GM12878 (cell line): ENCODE results near the gene PPP1R26. TPM values are rescaled to one million over a fixed set of nuclear protein-coding genes. Genes with fewer than 3 reads are reported as not detected.

Source experiments
- ATAC-seq: fragments of 200-7000 bp; cut with Tn5 transposase; 3 replicates; pipeline ENCODE4 v1.9.1; 2020; ENCODE audit warnings: mild to moderate bottlenecking, moderate library complexity
- BruUV-seq: library from RNA; stranded (reverse); fragments of 400-500 nt; replicated peaks from 2 replicates; lab custom pipeline; 2021; lab: Mats Ljungman, UMichigan
- CTCF ChIA-PET: fragments of 300-600 bp; sonication (Branson Sonifier 250); formaldehyde crosslinking; extraction: SDS; loops from one replicate; lab custom pipeline; 2021; ENCODE audit warnings: inconsistent platforms; lab: Yijun Ruan, JAX
- POLR2A ChIA-PET: fragments of 350-600 bp; formaldehyde crosslinking; extraction: SDS; loops from one replicate; lab custom pipeline; 2021; ENCODE audit warnings: inconsistent platforms; lab: Charles Lee
- RAD21 ChIA-PET: fragments of 300-600 bp; sonication (Branson Sonifier 250); formaldehyde crosslinking; loops from one replicate; lab custom pipeline; 2023; ENCODE audit warnings: antibody characterized with exemption; ENCODE audit not compliant: unreplicated experiment; lab: Charles Lee
- SMC1A ChIA-PET: fragments of 300-600 bp; sonication (Branson Sonifier 250); formaldehyde crosslinking; loops from one replicate; lab custom pipeline; 2023; ENCODE audit not compliant: unreplicated experiment, uncharacterized antibody; lab: Charles Lee
- DNase-seq: peaks from one replicate; pipeline ENCODE4 v3.0.0-alpha.2; 2011; ENCODE audit warnings: low read depth, low spot score
- FAIRE-seq: peaks from 3 replicates; lab custom pipeline; 2011; peaks lifted over from hg19 to GRCh38; lab: Jason Lieb, UNC
- H2AFZ ChIP-seq: 2 replicates; pipeline ENCODE4 v1.6.0; 2011; ENCODE audit warnings: low read depth, low read length, control low read depth; ENCODE audit not compliant: control insufficient read depth
- H3K27ac ChIP-seq: 2 replicates; pipeline ENCODE4 v1.5.1; 2011; ENCODE audit warnings: control low read depth; ENCODE audit not compliant: control insufficient read depth, insufficient read depth
- H3K27me3 ChIP-seq, 2 experiments: replicated peaks in 1 of 2; 2 replicates each; pipeline versions ENCODE4 v1.6.0 to v1.6.1; 2011; ENCODE audit warnings: low read length in 1 of 2; ENCODE audit not compliant: control insufficient read depth in 2 of 2, insufficient read depth in 2 of 2
- H3K36me3 ChIP-seq, 2 experiments: 2 replicates each; pipeline ENCODE4 v1.5.1; 2011; ENCODE audit warnings: low read length in 1 of 2; ENCODE audit not compliant: control insufficient read depth in 2 of 2, insufficient read depth in 2 of 2
- H3K4me1 ChIP-seq: 2 replicates; pipeline ENCODE4 v1.6.1; 2011; ENCODE audit warnings: mild to moderate bottlenecking, low read length, moderate library complexity, mixed read lengths; ENCODE audit not compliant: control insufficient read depth, insufficient read depth
- H3K4me2 ChIP-seq: 2 replicates; pipeline ENCODE4 v1.6.0; 2011; ENCODE audit warnings: control low read depth; ENCODE audit not compliant: control insufficient read depth, insufficient read depth
- H3K4me3 ChIP-seq: fragments of 200-600 bp; sonication (generic); 2 replicates; pipeline ENCODE4 v1.5.1; 2016
- H3K79me2 ChIP-seq: 2 replicates; pipeline ENCODE4 v1.6.0; 2011; ENCODE audit warnings: low read length; ENCODE audit not compliant: control insufficient read depth, insufficient read depth
- H3K9ac ChIP-seq: 2 replicates; pipeline ENCODE4 v1.8.0; 2011; ENCODE audit warnings: low read length, control low read depth, mixed read lengths; ENCODE audit not compliant: control insufficient read depth, insufficient read depth
- H3K9me3 ChIP-seq: replicated peaks from 3 replicates; pipeline ENCODE4 v1.5.1; 2011; ENCODE audit warnings: mild to moderate bottlenecking, low read length; ENCODE audit not compliant: control insufficient read depth, insufficient read depth
- H4K20me1 ChIP-seq: 2 replicates; pipeline ENCODE4 v1.6.0; 2011; ENCODE audit not compliant: control insufficient read depth, insufficient read depth
- BRCA1 ChIP-seq: IDR thresholded peaks from 2 replicates; pipeline ENCODE4 v1.6.1; 2011; ENCODE audit warnings: low read depth, low read length, improper control_type of control experiment
- IRF4 ChIP-seq: IDR thresholded peaks from 2 replicates; pipeline ENCODE4 v1.6.1; 2011; ENCODE audit warnings: low read depth, low read length
- KLF5 ChIP-seq: fragments of 450-650 bp; IDR thresholded peaks from 2 replicates; pipeline ENCODE4 v1.6.1; 2014; ENCODE audit warnings: mild to moderate bottlenecking; ENCODE audit not compliant: partially characterized antibody
- LARP7 ChIP-seq: fragments of 450-650 bp; IDR thresholded peaks from 2 replicates; pipeline ENCODE4 v1.6.1; 2017; ENCODE audit warnings: mild to moderate bottlenecking
- NFYA ChIP-seq: IDR thresholded peaks from 2 replicates; pipeline ENCODE4 v1.6.1; 2011; ENCODE audit warnings: low read depth, mild to moderate bottlenecking, low read length, improper control_type of control experiment, borderline replicate concordance
- SIX5 ChIP-seq: IDR thresholded peaks from 2 replicates; pipeline ENCODE4 v1.6.1; 2011; ENCODE audit warnings: mild to moderate bottlenecking, low read depth, low read length, moderate library complexity; ENCODE audit not compliant: severe bottlenecking
- SP1 ChIP-seq: IDR thresholded peaks from one replicate; pipeline ENCODE4 v1.6.1; 2011; ENCODE audit warnings: low read depth, low read length
- STAT1 ChIP-seq: fragments of 450-650 bp; conservative IDR thresholded peaks from 2 replicates; pipeline ENCODE4 v1.6.1; 2014; ENCODE audit warnings: antibody characterized with exemption, mild to moderate bottlenecking
- TBL1XR1 ChIP-seq: IDR thresholded peaks from 2 replicates; pipeline ENCODE4 v1.6.1; 2012; ENCODE audit warnings: low read depth, low read length, improper control_type of control experiment
- USF2 ChIP-seq: IDR thresholded peaks from 2 replicates; pipeline ENCODE4 v1.6.1; 2011; ENCODE audit warnings: low read depth, low read length, improper control_type of control experiment, borderline replicate concordance
- WGBS: methylation state at CpG from one replicate; pipeline ENCODE4 v1.1.6; 2016; ENCODE audit warnings: low lambda C conversion rate; ENCODE audit not compliant: insufficient replicate concordance, insufficient coverage; ENCODE audit errors: missing lambda C conversion rate; 5-methylcytosine and 5-hydroxymethylcytosine counted together
- in situ Hi-C: fragments of 300-500 bp; cut with MboI; formaldehyde crosslinking; loops from 9 replicates; pipeline ENCODE4 v1.14.3; 2018; ENCODE audit warnings: mixed read lengths
- intact Hi-C: fragments of 100-400 bp; cut with micrococcal nuclease; formaldehyde crosslinking; loops from one replicate; pipeline ENCODE4 v1.14.2; 2022; ENCODE audit not compliant: unreplicated experiment
- polyA plus RNA-seq, 11 experiments: library from polyadenylated mRNA; depleted of rRNA in 4 of 11; unstranded in 6 of 11; stranded (reverse) in 5 of 11; fragments of >200 nt; fragmentation: Nextera tagmentation in 4 of 11; fragmentation: Illumina TruSeq in 1 of 11; extraction: Ambion mirVana in 4 of 11; extraction: Trizol in 1 of 11; gene quantifications; 1 replicate in 1 of 11; 2 replicates in 10 of 11; pipeline versions ENCODE4 v1.2.1 to v1.2.3, GENCODE V29; 2011 to 2016; ENCODE audit warnings: inconsistent platforms in 2 of 11, missing spikeins in 2 of 11, low read depth in 1 of 11
- total RNA-seq, 4 experiments: library from RNA; depleted of rRNA in 3 of 4; stranded (reverse); fragments of >200 nt in 3 of 4; fragmentation: Illumina TruSeq in 1 of 4; extraction: Trizol in 1 of 4; gene quantifications; 2 replicates each; pipeline versions ENCODE4 v1.2.1 to v1.2.3, GENCODE V29; 2013 to 2021
- TF ChIP-seq, protein P1 (sequence below): fragments of 150-350 bp; IDR thresholded peaks from 2 replicates; pipeline ENCODE4 v1.6.1; 2016; ENCODE audit warnings: low read depth, low read length
- TF ChIP-seq, protein P2 (sequence below): IDR thresholded peaks from 2 replicates; pipeline ENCODE4 v1.6.1; 2011; ENCODE audit warnings: low read depth, mild to moderate bottlenecking, low read length, moderate library complexity, borderline replicate concordance; ENCODE audit errors: extremely low read depth
- TF ChIP-seq, protein P3 (sequence below): fragments of 450-650 bp; IDR thresholded peaks from 2 replicates; pipeline ENCODE4 v1.6.1; 2016; ENCODE audit warnings: mild to moderate bottlenecking, moderate library complexity, borderline replicate concordance

Gene PPP1R26
- total and polyA plus RNA-seq, 10 of the 15 experiments (the other 5 are each of a cell fraction or from before 2014, with no cell fraction given), result 0.02 to 1.9 (median 0.18) TPM

- BruUV-seq, result no TSS peak
- FAIRE-seq (no peak), DNase-seq (no peak), ATAC-seq (no peak)
- Histone ChIP-seq H3K9ac (no peak overlapping the region), H3K4me1 (no peaks in the 10 kb centered on the region), H3K27me3 (peaks cover 0 to 2% of the 10 kb centered on the region in 2 experiments; a peak in 1 of 4 replicates), H3K9me3 (no peaks in the 10 kb centered on the region), H4K20me1 (no peaks in the 10 kb centered on the region), H3K27ac (no peak overlapping the region), H3K79me2 (no peaks in the 10 kb centered on the region), H2AFZ (no peak overlapping the region), H3K36me3 (no peaks in the 10 kb centered on the region; a peak in 1 of 4 replicates), H3K4me3 (no peak overlapping the region), H3K4me2 (no peak overlapping the region)
- ChIA-PET POLR2A (no interaction called here), CTCF (no interaction called here), RAD21 (no interaction called here), SMC1A (no interaction called here)
- intact Hi-C loops, result no loop called here
- 9% methylated on average over 16 of the region's 16 CpGs for WGBS
- in situ Hi-C loops, result no loop called here
- TF ChIP-seq LARP7 (no peak), BRCA1 (no peak), NFYA (no peak), USF2 (no peak), TBL1XR1 (no peak), STAT1 (no peak), IRF4 (no peak), SP1 (no peak), SIX5 (no peak), KLF5 (no peak)
- TF ChIP-seq, protein P1, sequence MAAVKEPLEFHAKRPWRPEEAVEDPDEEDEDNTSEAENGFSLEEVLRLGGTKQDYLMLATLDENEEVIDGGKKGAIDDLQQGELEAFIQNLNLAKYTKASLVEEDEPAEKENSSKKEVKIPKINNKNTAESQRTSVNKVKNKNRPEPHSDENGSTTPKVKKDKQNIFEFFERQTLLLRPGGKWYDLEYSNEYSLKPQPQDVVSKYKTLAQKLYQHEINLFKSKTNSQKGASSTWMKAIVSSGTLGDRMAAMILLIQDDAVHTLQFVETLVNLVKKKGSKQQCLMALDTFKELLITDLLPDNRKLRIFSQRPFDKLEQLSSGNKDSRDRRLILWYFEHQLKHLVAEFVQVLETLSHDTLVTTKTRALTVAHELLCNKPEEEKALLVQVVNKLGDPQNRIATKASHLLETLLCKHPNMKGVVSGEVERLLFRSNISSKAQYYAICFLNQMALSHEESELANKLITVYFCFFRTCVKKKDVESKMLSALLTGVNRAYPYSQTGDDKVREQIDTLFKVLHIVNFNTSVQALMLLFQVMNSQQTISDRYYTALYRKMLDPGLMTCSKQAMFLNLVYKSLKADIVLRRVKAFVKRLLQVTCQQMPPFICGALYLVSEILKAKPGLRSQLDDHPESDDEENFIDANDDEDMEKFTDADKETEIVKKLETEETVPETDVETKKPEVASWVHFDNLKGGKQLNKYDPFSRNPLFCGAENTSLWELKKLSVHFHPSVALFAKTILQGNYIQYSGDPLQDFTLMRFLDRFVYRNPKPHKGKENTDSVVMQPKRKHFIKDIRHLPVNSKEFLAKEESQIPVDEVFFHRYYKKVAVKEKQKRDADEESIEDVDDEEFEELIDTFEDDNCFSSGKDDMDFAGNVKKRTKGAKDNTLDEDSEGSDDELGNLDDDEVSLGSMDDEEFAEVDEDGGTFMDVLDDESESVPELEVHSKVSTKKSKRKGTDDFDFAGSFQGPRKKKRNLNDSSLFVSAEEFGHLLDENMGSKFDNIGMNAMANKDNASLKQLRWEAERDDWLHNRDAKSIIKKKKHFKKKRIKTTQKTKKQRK, result no peak
- TF ChIP-seq, protein P2, sequence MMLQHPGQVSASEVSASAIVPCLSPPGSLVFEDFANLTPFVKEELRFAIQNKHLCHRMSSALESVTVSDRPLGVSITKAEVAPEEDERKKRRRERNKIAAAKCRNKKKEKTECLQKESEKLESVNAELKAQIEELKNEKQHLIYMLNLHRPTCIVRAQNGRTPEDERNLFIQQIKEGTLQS, result no peak
- TF ChIP-seq, protein P3, sequence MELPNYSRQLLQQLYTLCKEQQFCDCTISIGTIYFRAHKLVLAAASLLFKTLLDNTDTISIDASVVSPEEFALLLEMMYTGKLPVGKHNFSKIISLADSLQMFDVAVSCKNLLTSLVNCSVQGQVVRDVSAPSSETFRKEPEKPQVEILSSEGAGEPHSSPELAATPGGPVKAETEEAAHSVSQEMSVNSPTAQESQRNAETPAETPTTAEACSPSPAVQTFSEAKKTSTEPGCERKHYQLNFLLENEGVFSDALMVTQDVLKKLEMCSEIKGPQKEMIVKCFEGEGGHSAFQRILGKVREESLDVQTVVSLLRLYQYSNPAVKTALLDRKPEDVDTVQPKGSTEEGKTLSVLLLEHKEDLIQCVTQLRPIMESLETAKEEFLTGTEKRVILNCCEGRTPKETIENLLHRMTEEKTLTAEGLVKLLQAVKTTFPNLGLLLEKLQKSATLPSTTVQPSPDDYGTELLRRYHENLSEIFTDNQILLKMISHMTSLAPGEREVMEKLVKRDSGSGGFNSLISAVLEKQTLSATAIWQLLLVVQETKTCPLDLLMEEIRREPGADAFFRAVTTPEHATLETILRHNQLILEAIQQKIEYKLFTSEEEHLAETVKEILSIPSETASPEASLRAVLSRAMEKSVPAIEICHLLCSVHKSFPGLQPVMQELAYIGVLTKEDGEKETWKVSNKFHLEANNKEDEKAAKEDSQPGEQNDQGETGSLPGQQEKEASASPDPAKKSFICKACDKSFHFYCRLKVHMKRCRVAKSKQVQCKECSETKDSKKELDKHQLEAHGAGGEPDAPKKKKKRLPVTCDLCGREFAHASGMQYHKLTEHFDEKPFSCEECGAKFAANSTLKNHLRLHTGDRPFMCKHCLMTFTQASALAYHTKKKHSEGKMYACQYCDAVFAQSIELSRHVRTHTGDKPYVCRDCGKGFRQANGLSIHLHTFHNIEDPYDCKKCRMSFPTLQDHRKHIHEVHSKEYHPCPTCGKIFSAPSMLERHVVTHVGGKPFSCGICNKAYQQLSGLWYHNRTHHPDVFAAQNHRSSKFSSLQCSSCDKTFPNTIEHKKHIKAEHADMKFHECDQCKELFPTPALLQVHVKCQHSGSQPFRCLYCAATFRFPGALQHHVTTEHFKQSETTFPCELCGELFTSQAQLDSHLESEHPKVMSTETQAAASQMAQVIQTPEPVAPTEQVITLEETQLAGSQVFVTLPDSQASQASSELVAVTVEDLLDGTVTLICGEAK, result no peak
These were observed 10.6 kb upstream of the PPP1R26 start for GRCh38 chr9:135468854-135469521.
